ENCODE measurements around the gene LRP6.
A peak's percentile ranks its signal among the peaks of the same experiment; 100 is the strongest.
"Not testable (repeated sequence)": the region's sequence is repeated elsewhere in the genome, so short reads cannot be mapped to it uniquely, and the experiment has no call there.

Gene LRP6

GRCh38 chr12:12171991-12172511 is 94.8 kb downstream of the LRP6 start:
- DNase-seq = peak; percentile 9 to 21

- DNase-seq = no peak
Observed at GRCh38 chr12:12167847-12168246, 99.0 kb downstream of the LRP6 start.

GRCh38 chr12:12166751-12167150 is 100.1 kb downstream of the LRP6 start:
- DNase-seq = no peak

- no peak for DNase-seq
Observed at GRCh38 chr12:12159988-12160387, 106.9 kb downstream of the LRP6 start.

- DNase-seq = no peak
Observed at GRCh38 chr12:12158858-12159257, 108.0 kb downstream of the LRP6 start.

- DNase-seq = no peak
Observed at GRCh38 chr12:12157424-12157823, 109.4 kb downstream of the LRP6 start.

- no peak for DNase-seq
Observed at GRCh38 chr12:12156828-12157227, 110.0 kb downstream of the LRP6 start.

- no peak for DNase-seq
Observed at GRCh38 chr12:12156116-12156515, 110.7 kb downstream of the LRP6 start.

GRCh38 chr12:12153596-12153995 is 113.2 kb downstream of the LRP6 start:
- DNase-seq = no peak

GRCh38 chr12:12147111-12147510 is 119.7 kb downstream of the LRP6 start:
- no peak for DNase-seq

GRCh38 chr12:12144531-12144930 is 122.3 kb downstream of the LRP6 start:
- DNase-seq = not testable (repeated sequence)

GRCh38 chr12:12141000-12141399 is 125.8 kb downstream of the LRP6 start:
- no peak for DNase-seq

GRCh38 chr12:12138203-12139154 is 128.4 kb downstream of the LRP6 start:
- DNase-seq = no peak

- DNase-seq = no peak
Observed at GRCh38 chr12:12133785-12134184, 133.1 kb downstream of the LRP6 start.

GRCh38 chr12:12133259-12133658 is 133.6 kb downstream of the LRP6 start:
- no peak for DNase-seq

- DNase-seq = no peak
Observed at GRCh38 chr12:12128670-12129069, 138.2 kb downstream of the LRP6 start.

- DNase-seq = no peak
Observed at GRCh38 chr12:12127304-12127703, 139.5 kb downstream of the LRP6 start.

- DNase-seq = no peak
Observed at GRCh38 chr12:12126551-12126950, 140.3 kb downstream of the LRP6 start.

GRCh38 chr12:12123036-12123604 is 143.7 kb downstream of the LRP6 start:
- DNase-seq = no peak

GRCh38 chr12:12121061-12121460 is 145.8 kb downstream of the LRP6 start:
- DNase-seq = no peak

- DNase-seq = no peak
Observed at GRCh38 chr12:12116677-12117076, 150.2 kb downstream of the LRP6 start.

- DNase-seq = no peak
Observed at GRCh38 chr12:12115514-12115913, 151.3 kb downstream of the LRP6 start.

- DNase-seq = peak in 1 of 2 donors; percentile 3
Observed at GRCh38 chr12:12110923-12111555, 155.8 kb downstream of the LRP6 start.

All from stimulated activated CD4-positive, alpha-beta T cell treated with anti-CD3 and anti-CD28 coated beads, Interleukin-2, amount 100 ng/mL, for 48 hours (primary cell).